Measurements from ENCODE around the gene AFG3L2.
A peak's percentile ranks its signal among the peaks of the same experiment; 100 is the strongest.

AFG3L2 gene

GRCh38 chr18:12315490-12315889 lies 61.5 kb downstream of the AFG3L2 start:
- H3K9me3 ChIP-seq (ENCODE audit: control insufficient read depth, insufficient read depth, low read length), result peaks cover 4% of the 10 kb centered on the region
- H3K27me3 ChIP-seq (ENCODE audit: control insufficient read depth, insufficient read depth, low read length), result no peaks in the 10 kb centered on the region
- peaks cover 2% of the 10 kb centered on the region for H3K4me1 ChIP-seq (ENCODE audit: control insufficient read depth, insufficient read depth, low read length)
- peaks cover 3% of the 10 kb centered on the region for H3K36me3 ChIP-seq (ENCODE audit: control insufficient read depth, insufficient read depth, low read length)
- no peak overlapping the region for H3K9ac ChIP-seq (ENCODE audit: low read depth, low read length)
- no peak overlapping the region for H3K4me3 ChIP-seq (ENCODE audit: low read depth, low read length)

GRCh38 chr18:12314591-12315305 lies 62.3 kb downstream of the AFG3L2 start:
- peaks cover 3% of the 10 kb centered on the region for H3K36me3 ChIP-seq (ENCODE audit: control insufficient read depth, insufficient read depth, low read length)

GRCh38 chr18:12313530-12314245 lies 63.3 kb downstream of the AFG3L2 start:
- Histone ChIP-seq H3K4me1 (ENCODE audit: control insufficient read depth, insufficient read depth, low read length) (peaks cover 7% of the 10 kb centered on the region), H3K4me3 (ENCODE audit: low read depth, low read length) (no peak overlapping the region), H3K36me3 (ENCODE audit: control insufficient read depth, insufficient read depth, low read length) (peaks cover 3% of the 10 kb centered on the region), H3K27me3 (ENCODE audit: control insufficient read depth, insufficient read depth, low read length) (no peaks in the 10 kb centered on the region), H3K9me3 (ENCODE audit: control insufficient read depth, insufficient read depth, low read length) (peaks cover 4% of the 10 kb centered on the region), H3K9ac (ENCODE audit: low read depth, low read length) (no peak overlapping the region)

More at GRCh38 chr18:12314591-12315305, 62.3 kb downstream of the AFG3L2 start:
- H3K9me3 ChIP-seq (ENCODE audit: control insufficient read depth, insufficient read depth, low read length), result peaks cover 4% of the 10 kb centered on the region
- H3K9ac ChIP-seq (ENCODE audit: low read depth, low read length), result no peak overlapping the region
- no peaks in the 10 kb centered on the region for H3K27me3 ChIP-seq (ENCODE audit: control insufficient read depth, insufficient read depth, low read length)
- H3K4me1 ChIP-seq (ENCODE audit: control insufficient read depth, insufficient read depth, low read length), result peaks cover 3% of the 10 kb centered on the region
- no peak overlapping the region for H3K4me3 ChIP-seq (ENCODE audit: low read depth, low read length)

GRCh38 chr18:12312976-12313375 lies 64.1 kb downstream of the AFG3L2 start:
- Histone ChIP-seq H3K27me3 (ENCODE audit: control insufficient read depth, insufficient read depth, low read length) (no peaks in the 10 kb centered on the region), H3K9ac (ENCODE audit: low read depth, low read length) (no peak overlapping the region), H3K36me3 (ENCODE audit: control insufficient read depth, insufficient read depth, low read length) (peaks cover 3% of the 10 kb centered on the region), H3K9me3 (ENCODE audit: control insufficient read depth, insufficient read depth, low read length) (peaks cover 4% of the 10 kb centered on the region), H3K4me3 (ENCODE audit: low read depth, low read length) (no peak overlapping the region), H3K4me1 (ENCODE audit: control insufficient read depth, insufficient read depth, low read length) (peaks cover 7% of the 10 kb centered on the region)

GRCh38 chr18:12310762-12311161 lies 66.3 kb downstream of the AFG3L2 start:
- H3K4me3 ChIP-seq (ENCODE audit: low read depth, low read length), result no peak overlapping the region
- H3K4me1 ChIP-seq (ENCODE audit: control insufficient read depth, insufficient read depth, low read length), result peaks cover 16% of the 10 kb centered on the region
- H3K9ac ChIP-seq (ENCODE audit: low read depth, low read length), result no peak overlapping the region
- H3K9me3 ChIP-seq (ENCODE audit: control insufficient read depth, insufficient read depth, low read length), result peaks cover 4% of the 10 kb centered on the region
- H3K36me3 ChIP-seq (ENCODE audit: control insufficient read depth, insufficient read depth, low read length), result peaks cover 3% of the 10 kb centered on the region
- peaks cover 17% of the 10 kb centered on the region for H3K27me3 ChIP-seq (ENCODE audit: control insufficient read depth, insufficient read depth, low read length)

- Histone ChIP-seq H3K36me3 (ENCODE audit: control insufficient read depth, insufficient read depth, low read length) (peaks cover 3% of the 10 kb centered on the region), H3K9ac (ENCODE audit: low read depth, low read length) (no peak overlapping the region)
Observed at GRCh38 chr18:12309683-12310198, 67.3 kb downstream of the AFG3L2 start.

GRCh38 chr18:12308386-12309100 lies 68.5 kb downstream of the AFG3L2 start:
- H3K4me3 ChIP-seq (ENCODE audit: low read depth, low read length), result peak overlapping the region; percentile 84
- H3K27me3 ChIP-seq (ENCODE audit: control insufficient read depth, insufficient read depth, low read length), result peaks cover 32% of the 10 kb centered on the region
- H3K9me3 ChIP-seq (ENCODE audit: control insufficient read depth, insufficient read depth, low read length), result peaks cover 4% of the 10 kb centered on the region
- H3K4me1 ChIP-seq (ENCODE audit: control insufficient read depth, insufficient read depth, low read length), result peaks cover 16% of the 10 kb centered on the region
- H3K36me3 ChIP-seq (ENCODE audit: control insufficient read depth, insufficient read depth, low read length), result no peaks in the 10 kb centered on the region
- H3K9ac ChIP-seq (ENCODE audit: low read depth, low read length), result peak overlapping the region; percentile 65

More at GRCh38 chr18:12309683-12310198, 67.3 kb downstream of the AFG3L2 start:
- Histone ChIP-seq H3K9me3 (ENCODE audit: control insufficient read depth, insufficient read depth, low read length) (peaks cover 4% of the 10 kb centered on the region), H3K4me3 (ENCODE audit: low read depth, low read length) (peak overlapping the region; percentile 84), H3K27me3 (ENCODE audit: control insufficient read depth, insufficient read depth, low read length) (peaks cover 24% of the 10 kb centered on the region), H3K4me1 (ENCODE audit: control insufficient read depth, insufficient read depth, low read length) (peaks cover 16% of the 10 kb centered on the region)

GRCh38 chr18:12307701-12308385 lies 69.2 kb downstream of the AFG3L2 start, which contains the start of gene TUBB6:
Gene TUBB6 (plus strand): TSS chr18:12308241. CDS start chr18:12308293, 52 bp downstream.
- Histone ChIP-seq H3K27me3 (ENCODE audit: control insufficient read depth, insufficient read depth, low read length) (peaks cover 32% of the 10 kb centered on the region), H3K9ac (ENCODE audit: low read depth, low read length) (peak within 1 kb of the TSS; percentile 65), H3K36me3 (ENCODE audit: control insufficient read depth, insufficient read depth, low read length) (no peaks in the 10 kb centered on the region), H3K9me3 (ENCODE audit: control insufficient read depth, insufficient read depth, low read length) (peaks cover 4% of the 10 kb centered on the region), H3K4me3 (ENCODE audit: low read depth, low read length) (peak within 1 kb of the TSS; percentile 84), H3K4me1 (ENCODE audit: control insufficient read depth, insufficient read depth, low read length) (peaks cover 13% of the 10 kb centered on the region)

GRCh38 chr18:12306752-12307700 lies 70.0 kb downstream of the AFG3L2 start:
- H3K27me3 ChIP-seq (ENCODE audit: control insufficient read depth, insufficient read depth, low read length), result peaks cover 32% of the 10 kb centered on the region
- H3K9ac ChIP-seq (ENCODE audit: low read depth, low read length), result peak overlapping the region; percentile 37
- H3K4me1 ChIP-seq (ENCODE audit: control insufficient read depth, insufficient read depth, low read length), result peaks cover 13% of the 10 kb centered on the region
- H3K36me3 ChIP-seq (ENCODE audit: control insufficient read depth, insufficient read depth, low read length), result no peaks in the 10 kb centered on the region
- H3K9me3 ChIP-seq (ENCODE audit: control insufficient read depth, insufficient read depth, low read length), result peaks cover 4% of the 10 kb centered on the region
- H3K4me3 ChIP-seq (ENCODE audit: low read depth, low read length), result peak overlapping the region; percentile 72

GRCh38 chr18:12305930-12306629 lies 70.9 kb downstream of the AFG3L2 start:
- H3K36me3 ChIP-seq (ENCODE audit: control insufficient read depth, insufficient read depth, low read length), result no peaks in the 10 kb centered on the region
- H3K9me3 ChIP-seq (ENCODE audit: control insufficient read depth, insufficient read depth, low read length), result no peaks in the 10 kb centered on the region
- peak overlapping the region; percentile 72 for H3K4me3 ChIP-seq (ENCODE audit: low read depth, low read length)
- H3K27me3 ChIP-seq (ENCODE audit: control insufficient read depth, insufficient read depth, low read length), result peaks cover 32% of the 10 kb centered on the region
- H3K4me1 ChIP-seq (ENCODE audit: control insufficient read depth, insufficient read depth, low read length), result peaks cover 13% of the 10 kb centered on the region
- no peak overlapping the region for H3K9ac ChIP-seq (ENCODE audit: low read depth, low read length)
